Chondrocyte (in vitro differentiated cells): ENCODE data around the gene ACTG2. TPM values are rescaled to one million over a fixed set of nuclear protein-coding genes. Genes with fewer than 3 reads are reported as not detected.

Experiments used
- DNase-seq: peaks from one replicate; pipeline ENCODE4 v3.0.0; 2021; ENCODE audit warnings: mixed read lengths, low spot score
- H3K27ac Mint-ChIP-seq: one replicate; pipeline ENCODE4 v1.8.0; 2021; ENCODE audit warnings: mild to moderate bottlenecking, moderate library complexity, mixed read lengths; ENCODE audit not compliant: unreplicated experiment
- H3K27me3 Mint-ChIP-seq: 2 replicates; pipeline ENCODE4 v1.8.0; 2021; ENCODE audit warnings: low read depth, mixed read lengths
- H3K36me3 Mint-ChIP-seq: 2 replicates; pipeline ENCODE4 v1.8.0; 2021; ENCODE audit warnings: low read depth, mixed read lengths
- H3K4me1 Mint-ChIP-seq: 2 replicates; pipeline ENCODE4 v1.8.0; 2021; ENCODE audit warnings: low read depth, mild to moderate bottlenecking, mixed read lengths
- H3K4me3 Mint-ChIP-seq: one replicate; pipeline ENCODE4 v1.8.0; 2021; ENCODE audit warnings: mild to moderate bottlenecking, moderate library complexity, mixed read lengths; ENCODE audit not compliant: unreplicated experiment
- H3K9me3 Mint-ChIP-seq: 2 replicates; pipeline ENCODE4 v1.8.0; 2021; ENCODE audit warnings: low read depth, mixed read lengths
- CTCF ChIP-seq: fragments of 200-600 bp; sonication (generic); IDR thresholded peaks from 2 replicates; pipeline ENCODE4 v1.5.0; 2021; ENCODE audit warnings: antibody characterized with exemption, mild to moderate bottlenecking, moderate library complexity
- total RNA-seq: library from RNA; stranded (reverse); gene quantifications from 3 replicates; pipeline ENCODE4 v1.2.1, GENCODE V29; 2021

Gene ACTG2
- total RNA-seq, 1 donor from 2014 or later: 1,480 TPM

- H3K36me3 Mint-ChIP-seq: peaks cover 51% of the 10 kb centered on the region
- no peak for TF ChIP-seq CTCF
- H3K4me1 Mint-ChIP-seq: peaks cover 3% of the 10 kb centered on the region
- DNase-seq: no peak
- no peak overlapping the region for H3K27ac Mint-ChIP-seq
- no peaks in the 10 kb centered on the region for H3K27me3 Mint-ChIP-seq
- H3K9me3 Mint-ChIP-seq: no peaks in the 10 kb centered on the region
- H3K4me3 Mint-ChIP-seq: no peak overlapping the region
These were observed 24.5 kb downstream of the ACTG2 start for GRCh38 chr2:73917296-73917695.

GRCh38 chr2:73917696-73918207 is 24.9 kb downstream of the ACTG2 start:
- no peak for DNase-seq
- H3K9me3 Mint-ChIP-seq: no peaks in the 10 kb centered on the region
- peaks cover 3% of the 10 kb centered on the region for H3K4me1 Mint-ChIP-seq
- H3K27me3 Mint-ChIP-seq: no peaks in the 10 kb centered on the region
- peaks cover 49% of the 10 kb centered on the region for H3K36me3 Mint-ChIP-seq
- no peak for TF ChIP-seq CTCF
- peak overlapping the region; percentile 0 for H3K27ac Mint-ChIP-seq
- no peak overlapping the region for H3K4me3 Mint-ChIP-seq

GRCh38 chr2:73918856-73919255 is 26.0 kb downstream of the ACTG2 start:
- H3K4me3 Mint-ChIP-seq: no peak overlapping the region
- H3K27ac Mint-ChIP-seq: peak overlapping the region; percentile 51
- TF ChIP-seq CTCF: no peak
- no peaks in the 10 kb centered on the region for H3K27me3 Mint-ChIP-seq
- DNase-seq: no peak
- peaks cover 3% of the 10 kb centered on the region for H3K4me1 Mint-ChIP-seq
- H3K9me3 Mint-ChIP-seq: no peaks in the 10 kb centered on the region
- H3K36me3 Mint-ChIP-seq: peaks cover 41% of the 10 kb centered on the region

GRCh38 chr2:73919596-73920228 is 26.9 kb downstream of the ACTG2 start:
- H3K9me3 Mint-ChIP-seq: no peaks in the 10 kb centered on the region
- H3K27ac Mint-ChIP-seq: no peak overlapping the region
- no peak overlapping the region for H3K4me3 Mint-ChIP-seq
- no peak for TF ChIP-seq CTCF
- H3K27me3 Mint-ChIP-seq: no peaks in the 10 kb centered on the region
- DNase-seq: no peak
- peaks cover 38% of the 10 kb centered on the region for H3K36me3 Mint-ChIP-seq
- H3K4me1 Mint-ChIP-seq: peaks cover 3% of the 10 kb centered on the region

- no peaks in the 10 kb centered on the region for H3K27me3 Mint-ChIP-seq
- DNase-seq: no peak
- no peak overlapping the region for H3K4me3 Mint-ChIP-seq
- peaks cover 29% of the 10 kb centered on the region for H3K36me3 Mint-ChIP-seq
- peak overlapping the region; percentile 20 for H3K27ac Mint-ChIP-seq
- TF ChIP-seq CTCF: peak; percentile 73
- no peaks in the 10 kb centered on the region for H3K9me3 Mint-ChIP-seq
- H3K4me1 Mint-ChIP-seq: peaks cover 3% of the 10 kb centered on the region
These were observed 28.1 kb downstream of the ACTG2 start for GRCh38 chr2:73920577-73921545.
